SU-DHL-6 (cell line): ENCODE results near the gene KMT5B.

Experiments
- H2AFZ ChIP-seq: fragments of 200-600 bp; sonication (generic); 2 replicates; pipeline ENCODE4 v1.6.1; 2014; ENCODE audit warnings: low read depth, mild to moderate bottlenecking, moderate library complexity, mixed read lengths, antibody characterized with exemption, low read length; ENCODE audit not compliant: severe bottlenecking
- H3F3A ChIP-seq: fragments of 200-600 bp; shearing (Covaris generic); 2 replicates; pipeline ENCODE4 v1.6.0; 2016; ENCODE audit warnings: antibody characterized with exemption, mild to moderate bottlenecking; ENCODE audit not compliant: insufficient read depth
- H3K27ac ChIP-seq: fragments of 200-600 bp; sonication (generic); 2 replicates; pipeline ENCODE4 v1.5.1; 2016; ENCODE audit warnings: low read depth, mild to moderate bottlenecking, low read length, moderate library complexity, mixed read lengths
- H3K27me3 ChIP-seq: fragments of 200-600 bp; sonication (generic), shearing (Covaris generic); 2 replicates; pipeline ENCODE4 v1.6.0; 2014; ENCODE audit warnings: mild to moderate bottlenecking, low read length
- H3K36me3 ChIP-seq: fragments of 200-600 bp; sonication (generic); 2 replicates; pipeline ENCODE4 v1.6.1; 2014; ENCODE audit warnings: mild to moderate bottlenecking, low read length, mixed read lengths
- H3K4me2 ChIP-seq: fragments of 300-600, 200-600 bp; shearing (Covaris generic), sonication (generic); 2 replicates; pipeline ENCODE4 v1.6.0; 2014; ENCODE audit warnings: low read length, low read depth, mild to moderate bottlenecking; ENCODE audit not compliant: poor library complexity, severe bottlenecking
- H3K4me3 ChIP-seq: fragments of 200-600 bp; sonication (generic); 2 replicates; pipeline ENCODE4 v1.5.1; 2014; ENCODE audit warnings: antibody characterized with exemption, low read length, mild to moderate bottlenecking, mixed read lengths; ENCODE audit not compliant: insufficient read depth, poor library complexity, severe bottlenecking
- H3K79me2 ChIP-seq: fragments of 200-600 bp; sonication (generic); 2 replicates; pipeline ENCODE4 v1.6.1; 2014; ENCODE audit warnings: mild to moderate bottlenecking, low read length, moderate library complexity; ENCODE audit not compliant: insufficient read depth
- H3K9ac ChIP-seq: fragments of 200-600 bp; sonication (generic); 2 replicates; pipeline ENCODE4 v1.7.0; 2014; ENCODE audit warnings: mild to moderate bottlenecking, low read length
- H3K9me2 ChIP-seq: fragments of 200-600 bp; sonication (generic); replicated peaks from 2 replicates; pipeline ENCODE4 v1.6.1; 2014; ENCODE audit warnings: low read length; ENCODE audit not compliant: insufficient read depth
- H3K9me3 ChIP-seq: fragments of 200-600 bp; sonication (generic); 2 replicates; pipeline ENCODE4 v1.6.1; 2014; ENCODE audit warnings: low read length, mixed read lengths; ENCODE audit not compliant: insufficient read depth
- H4K20me1 ChIP-seq: fragments of 200-600 bp; sonication (generic); 2 replicates; pipeline ENCODE4 v1.6.1; 2014; ENCODE audit warnings: low read depth, mild to moderate bottlenecking, antibody characterized with exemption, low read length, moderate library complexity, mixed read lengths
- EZH2phosphoT487 ChIP-seq: fragments of 200-600 bp; sonication (generic), shearing (Covaris generic); conservative IDR thresholded peaks from 2 replicates; pipeline ENCODE4 v1.6.1; 2018; ENCODE audit warnings: mild to moderate bottlenecking, antibody characterized with exemption, low read length, moderate library complexity, mixed read lengths
- TF ChIP-seq, protein P1 (sequence below): fragments of 200-600 bp; sonication (generic); IDR thresholded peaks from one replicate; pipeline ENCODE4 v1.5.1; 2017; ENCODE audit warnings: antibody characterized with exemption, mild to moderate bottlenecking, low read length, moderate library complexity; ENCODE audit not compliant: insufficient read depth, poor library complexity, severe bottlenecking

KMT5B gene

DNA sequence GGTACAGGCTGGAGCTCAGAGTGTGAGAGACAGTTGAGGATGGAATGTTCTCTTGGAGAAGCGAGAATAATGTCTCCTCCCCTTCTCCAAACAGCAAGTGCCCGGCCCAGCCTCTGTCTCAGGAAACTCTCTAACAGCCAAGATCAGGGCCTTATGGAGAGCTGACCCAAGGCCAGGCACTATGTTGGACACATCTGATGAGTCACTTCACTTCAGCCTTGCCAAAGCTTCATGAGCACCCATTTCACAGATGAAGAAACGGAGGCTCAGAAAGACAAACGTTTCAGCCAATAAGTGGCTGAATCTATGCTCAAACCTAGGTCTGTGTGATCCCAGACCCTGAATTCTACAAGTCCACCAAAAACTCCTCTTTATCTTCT lies 69.8 kb downstream of the KMT5B start:
- TF ChIP-seq, protein P1, sequence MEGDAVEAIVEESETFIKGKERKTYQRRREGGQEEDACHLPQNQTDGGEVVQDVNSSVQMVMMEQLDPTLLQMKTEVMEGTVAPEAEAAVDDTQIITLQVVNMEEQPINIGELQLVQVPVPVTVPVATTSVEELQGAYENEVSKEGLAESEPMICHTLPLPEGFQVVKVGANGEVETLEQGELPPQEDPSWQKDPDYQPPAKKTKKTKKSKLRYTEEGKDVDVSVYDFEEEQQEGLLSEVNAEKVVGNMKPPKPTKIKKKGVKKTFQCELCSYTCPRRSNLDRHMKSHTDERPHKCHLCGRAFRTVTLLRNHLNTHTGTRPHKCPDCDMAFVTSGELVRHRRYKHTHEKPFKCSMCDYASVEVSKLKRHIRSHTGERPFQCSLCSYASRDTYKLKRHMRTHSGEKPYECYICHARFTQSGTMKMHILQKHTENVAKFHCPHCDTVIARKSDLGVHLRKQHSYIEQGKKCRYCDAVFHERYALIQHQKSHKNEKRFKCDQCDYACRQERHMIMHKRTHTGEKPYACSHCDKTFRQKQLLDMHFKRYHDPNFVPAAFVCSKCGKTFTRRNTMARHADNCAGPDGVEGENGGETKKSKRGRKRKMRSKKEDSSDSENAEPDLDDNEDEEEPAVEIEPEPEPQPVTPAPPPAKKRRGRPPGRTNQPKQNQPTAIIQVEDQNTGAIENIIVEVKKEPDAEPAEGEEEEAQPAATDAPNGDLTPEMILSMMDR, result no peak
- TF ChIP-seq EZH2phosphoT487, result no peak
- no peaks in the 10 kb centered on the region for H4K20me1 ChIP-seq

DNA sequence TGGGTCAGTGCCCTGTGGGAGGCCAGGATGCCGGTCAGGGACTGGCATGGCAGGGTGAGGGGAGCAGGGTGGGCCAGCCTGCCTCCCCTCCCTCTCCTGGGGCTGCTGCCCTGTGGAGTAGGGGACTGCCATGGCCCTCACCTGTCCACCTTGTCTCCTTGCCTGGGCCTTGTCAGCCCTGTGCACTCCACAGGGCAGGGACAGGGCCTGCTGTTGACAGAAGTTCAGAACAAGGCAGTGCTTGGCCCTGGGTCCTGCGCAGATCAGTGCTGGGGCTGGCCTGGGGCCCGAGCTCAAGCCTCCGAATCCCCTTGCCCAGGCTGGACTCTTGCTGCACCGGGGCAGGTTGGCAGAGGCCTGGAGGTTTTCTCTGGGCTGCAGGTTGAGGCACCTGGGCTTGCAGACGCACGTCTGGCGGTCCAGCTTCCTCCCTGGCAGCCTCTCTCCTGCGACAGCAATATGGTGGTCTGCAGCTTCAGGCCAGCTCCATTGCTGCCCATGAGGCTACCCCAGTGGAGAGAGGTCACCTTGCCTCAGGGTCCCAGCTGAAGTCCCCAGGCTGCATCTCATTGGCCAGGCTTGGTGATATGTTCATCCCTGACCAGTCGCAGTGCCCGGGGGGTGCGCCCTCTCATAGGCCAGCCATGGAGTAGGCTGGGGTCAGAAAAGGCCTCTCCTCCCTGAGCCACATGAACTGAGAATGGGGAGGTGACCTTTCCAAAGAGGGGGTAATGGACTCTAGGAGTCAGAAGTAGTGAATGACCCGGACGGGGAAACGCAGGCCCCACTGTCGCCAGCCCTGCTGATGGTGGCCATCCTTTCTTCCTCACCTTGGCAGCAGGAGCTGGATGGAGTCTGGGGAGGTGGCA lies 70.4 kb downstream of the KMT5B start:
- Histone ChIP-seq H3K36me3 (no peaks in the 10 kb centered on the region), H3K4me3 (no peak overlapping the region), H3K9me3 (no peaks in the 10 kb centered on the region), H3K9me2 (no peaks in the 10 kb centered on the region), H3K27me3 (no peaks in the 10 kb centered on the region), H4K20me1 (no peaks in the 10 kb centered on the region), H3K27ac (no peak overlapping the region), H3F3A (no peaks in the 10 kb centered on the region), H3K4me2 (no peak overlapping the region), H2AFZ (no peak overlapping the region), H3K9ac (no peak overlapping the region), H3K79me2 (no peaks in the 10 kb centered on the region)
- TF ChIP-seq EZH2phosphoT487, result no peak

More for the DNA sequence above, 69.8 kb downstream of the KMT5B start:
- Histone ChIP-seq H2AFZ (no peak overlapping the region), H3K4me3 (no peak overlapping the region), H3K79me2 (no peaks in the 10 kb centered on the region), H3K36me3 (no peaks in the 10 kb centered on the region), H3K9ac (no peak overlapping the region), H3K4me2 (no peak overlapping the region), H3K27ac (no peak overlapping the region), H3K9me3 (no peaks in the 10 kb centered on the region), H3F3A (no peaks in the 10 kb centered on the region), H3K27me3 (no peaks in the 10 kb centered on the region), H3K9me2 (no peaks in the 10 kb centered on the region)

DNA sequence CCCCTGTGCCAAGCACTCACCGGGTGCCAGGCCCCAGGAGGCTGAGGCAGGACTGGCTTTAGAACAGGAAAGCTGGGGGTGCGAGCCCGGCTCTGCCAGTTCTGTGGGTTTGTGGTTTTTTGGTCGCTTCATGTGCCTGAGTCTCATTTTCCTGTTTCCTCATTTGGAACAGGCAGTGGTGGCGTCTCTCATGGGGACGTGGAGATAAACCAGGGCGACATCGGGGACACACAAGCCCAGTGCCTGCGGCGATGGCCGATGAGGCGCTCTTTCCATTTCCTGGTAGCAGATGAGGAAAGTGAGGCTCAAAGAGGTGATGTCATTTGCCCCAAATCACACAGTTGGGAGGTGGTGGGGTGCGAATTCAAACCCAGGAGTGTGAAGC lies 71.1 kb downstream of the KMT5B start:
- H3F3A ChIP-seq, result no peaks in the 10 kb centered on the region
- no peak overlapping the region for H3K4me3 ChIP-seq
- H4K20me1 ChIP-seq, result no peaks in the 10 kb centered on the region
- H2AFZ ChIP-seq, result no peak overlapping the region
- TF ChIP-seq EZH2phosphoT487, result no peak
- TF ChIP-seq, protein P1, result no peak
- H3K27me3 ChIP-seq, result no peaks in the 10 kb centered on the region
- no peaks in the 10 kb centered on the region for H3K9me2 ChIP-seq
- H3K9me3 ChIP-seq, result no peaks in the 10 kb centered on the region
- no peaks in the 10 kb centered on the region for H3K79me2 ChIP-seq
- no peak overlapping the region for H3K27ac ChIP-seq
- no peaks in the 10 kb centered on the region for H3K36me3 ChIP-seq
- no peak overlapping the region for H3K9ac ChIP-seq
- no peak overlapping the region for H3K4me2 ChIP-seq

DNA sequence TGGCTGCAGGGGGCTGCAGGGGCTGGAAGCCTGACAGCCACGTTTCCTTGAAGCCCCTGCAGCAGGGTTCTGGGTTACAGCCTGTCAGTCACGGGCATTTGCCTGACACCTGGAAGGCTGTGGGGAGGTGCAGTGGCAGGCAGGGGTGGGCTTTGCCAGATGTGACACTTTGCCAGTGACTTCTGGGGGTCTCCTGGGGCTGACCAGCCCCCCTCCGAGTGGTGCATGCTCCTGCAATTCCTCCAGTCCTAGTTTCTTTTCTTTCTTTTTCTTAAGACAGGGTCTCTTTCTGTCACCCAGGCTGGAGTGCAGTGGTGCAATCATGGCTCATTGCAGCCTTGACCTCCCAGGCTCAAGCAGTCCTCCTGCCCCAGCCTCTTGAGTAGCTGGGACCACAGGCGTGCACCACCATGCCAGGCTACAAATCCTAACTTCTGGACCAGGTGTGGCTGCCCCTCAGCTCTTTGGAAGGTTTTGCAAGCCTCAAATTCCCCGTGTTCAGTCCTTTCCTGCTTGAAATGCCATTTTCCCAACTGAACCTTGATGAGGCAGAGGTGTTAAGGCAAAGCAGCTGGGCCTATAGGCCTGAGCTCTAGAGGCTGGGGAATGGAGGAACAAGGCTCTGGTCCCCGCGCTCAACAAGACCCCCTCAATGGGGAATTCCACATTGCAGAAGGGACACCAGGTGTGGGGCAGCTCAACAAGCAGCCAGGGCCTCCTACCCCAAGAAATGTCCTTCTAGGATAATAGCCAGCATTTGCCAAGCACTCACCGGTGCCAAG lies 71.7 kb downstream of the KMT5B start:
- H3K36me3 ChIP-seq, result no peaks in the 10 kb centered on the region
- no peak overlapping the region for H3K4me2 ChIP-seq
- no peak overlapping the region for H3K4me3 ChIP-seq
- H3F3A ChIP-seq, result no peaks in the 10 kb centered on the region
- no peak overlapping the region for H3K27ac ChIP-seq
- no peaks in the 10 kb centered on the region for H4K20me1 ChIP-seq
- H2AFZ ChIP-seq, result no peak overlapping the region
- H3K9ac ChIP-seq, result no peak overlapping the region
- TF ChIP-seq, protein P1, result no peak
- TF ChIP-seq EZH2phosphoT487, result no peak
- H3K9me3 ChIP-seq, result no peaks in the 10 kb centered on the region
- H3K79me2 ChIP-seq, result no peaks in the 10 kb centered on the region
- H3K27me3 ChIP-seq, result no peaks in the 10 kb centered on the region
- no peaks in the 10 kb centered on the region for H3K9me2 ChIP-seq
